GM19099 (cell line): Measurements from ENCODE around the gene AP2A1.

ENCODE experiments used
- POLR2A ChIP-seq: IDR thresholded peaks from 3 replicates; pipeline ENCODE4 v1.6.1; 2011; ENCODE audit warnings: low read depth; ENCODE audit not compliant: insufficient read length; ENCODE audit errors: extremely low read depth

AP2A1 gene

DNA sequence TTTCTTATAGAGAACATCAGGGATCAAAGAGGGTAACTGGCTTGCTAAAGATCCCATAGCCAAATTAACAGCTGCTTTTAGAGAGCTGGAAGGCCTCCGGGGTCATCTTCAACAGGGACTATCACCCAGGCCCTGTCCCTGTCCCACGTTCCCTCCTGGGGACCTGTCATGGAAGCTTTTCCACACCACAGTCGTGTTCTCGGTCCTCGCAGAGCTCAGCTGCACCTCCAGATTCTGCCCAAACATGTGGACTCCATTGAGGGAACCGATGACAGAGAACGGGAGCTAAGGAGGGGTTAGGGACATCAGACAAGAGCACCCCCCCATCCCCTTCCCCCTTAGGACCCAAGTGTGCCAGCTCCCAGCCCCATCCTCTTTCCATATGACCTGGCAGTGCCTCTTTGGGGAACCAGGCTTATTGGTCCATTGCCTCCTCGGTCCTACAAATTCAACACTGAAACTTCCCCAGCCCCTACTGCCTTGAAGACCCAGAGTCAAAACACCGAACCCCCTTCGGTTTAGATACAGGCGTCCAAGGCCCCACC lies 45.7 kb downstream of the AP2A1 start:
- TF ChIP-seq POLR2A = no peak

DNA sequence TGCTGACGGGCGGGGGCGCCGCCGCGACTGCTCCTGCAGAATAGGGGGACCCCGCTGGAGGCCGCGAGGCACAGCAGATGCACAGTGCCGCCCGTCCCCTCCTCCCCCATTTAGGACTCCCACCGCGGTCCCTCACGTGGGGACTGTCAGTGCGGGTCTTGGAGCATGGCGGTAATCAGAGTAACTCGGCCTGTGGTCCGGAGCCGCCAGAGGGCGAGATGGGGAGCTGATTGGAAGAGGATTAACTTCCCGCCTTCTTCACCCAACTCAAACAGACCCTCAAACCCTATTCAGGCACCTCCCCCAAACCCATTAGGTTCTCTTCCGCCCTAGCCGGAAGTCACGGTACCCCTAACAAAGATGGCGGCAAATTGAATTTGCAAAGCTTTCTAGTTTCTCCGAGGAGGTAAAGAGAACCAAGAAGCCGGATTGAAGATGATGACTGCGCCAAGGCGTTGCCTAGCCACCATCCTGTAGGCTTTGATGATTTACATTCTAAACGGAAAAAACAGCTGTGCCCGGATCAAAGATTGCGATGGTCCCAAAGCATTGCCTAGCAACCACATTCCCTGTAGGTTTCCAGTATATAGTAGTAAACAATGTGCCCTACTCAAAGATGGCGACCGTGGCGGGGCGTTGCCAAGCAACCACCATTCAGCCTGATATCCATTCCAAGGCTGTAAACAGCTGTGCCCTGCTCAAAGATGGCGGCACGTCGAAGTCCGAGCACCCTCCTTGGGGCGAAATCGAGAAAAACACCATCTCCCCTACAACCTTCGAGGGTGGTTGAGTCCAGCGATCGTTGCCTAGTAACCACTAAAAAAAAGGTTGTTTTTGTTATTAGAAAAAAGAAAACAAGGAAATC lies 46.4 kb downstream of the AP2A1 start, which contains the start of gene FUZ:
TSS of gene FUZ (minus strand) at position 296 of the 865 bp plus-strand sequence. CDS start at position 110, 186 bp downstream.
- peak; percentile 39 for TF ChIP-seq POLR2A

DNA sequence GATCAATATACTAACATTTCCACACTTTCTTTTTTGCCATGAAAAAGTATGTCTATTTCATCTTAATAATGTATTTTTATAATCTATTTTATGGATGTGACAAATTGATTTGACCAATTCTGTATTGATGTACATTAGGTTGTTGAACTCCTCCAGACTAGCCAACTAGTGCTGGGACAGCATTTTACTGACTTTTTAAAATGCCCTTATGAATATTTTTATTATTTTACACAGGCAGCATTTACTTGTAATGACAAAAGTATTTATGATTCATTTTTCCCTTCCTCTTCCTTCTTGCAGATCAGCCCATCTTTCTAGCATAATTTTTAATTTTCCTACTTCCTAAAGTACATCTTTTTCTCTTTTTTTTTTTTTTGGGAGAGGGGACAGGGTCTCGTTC lies 47.2 kb downstream of the AP2A1 start:
- no peak for TF ChIP-seq POLR2A

DNA sequence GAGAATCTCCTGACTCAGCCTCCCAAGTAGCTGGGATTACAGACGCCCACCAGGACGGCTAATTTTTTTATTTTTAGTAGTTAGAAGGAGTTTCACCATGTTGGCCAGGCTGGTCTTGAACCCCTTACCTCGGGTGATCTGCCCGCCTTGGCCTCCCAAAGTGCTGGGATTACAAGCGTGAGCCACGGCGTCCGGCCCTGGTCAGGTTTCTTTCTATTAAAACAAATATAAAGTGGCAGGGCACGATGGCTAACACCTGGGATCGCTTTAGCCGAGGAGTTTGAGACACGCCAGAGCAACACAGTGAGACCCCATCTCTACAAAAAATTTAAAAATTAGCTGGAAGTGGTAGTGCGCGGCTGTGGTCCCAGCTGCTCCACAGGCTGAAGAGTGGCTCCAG lies 49.8 kb downstream of the AP2A1 start:
- no peak for TF ChIP-seq POLR2A

DNA sequence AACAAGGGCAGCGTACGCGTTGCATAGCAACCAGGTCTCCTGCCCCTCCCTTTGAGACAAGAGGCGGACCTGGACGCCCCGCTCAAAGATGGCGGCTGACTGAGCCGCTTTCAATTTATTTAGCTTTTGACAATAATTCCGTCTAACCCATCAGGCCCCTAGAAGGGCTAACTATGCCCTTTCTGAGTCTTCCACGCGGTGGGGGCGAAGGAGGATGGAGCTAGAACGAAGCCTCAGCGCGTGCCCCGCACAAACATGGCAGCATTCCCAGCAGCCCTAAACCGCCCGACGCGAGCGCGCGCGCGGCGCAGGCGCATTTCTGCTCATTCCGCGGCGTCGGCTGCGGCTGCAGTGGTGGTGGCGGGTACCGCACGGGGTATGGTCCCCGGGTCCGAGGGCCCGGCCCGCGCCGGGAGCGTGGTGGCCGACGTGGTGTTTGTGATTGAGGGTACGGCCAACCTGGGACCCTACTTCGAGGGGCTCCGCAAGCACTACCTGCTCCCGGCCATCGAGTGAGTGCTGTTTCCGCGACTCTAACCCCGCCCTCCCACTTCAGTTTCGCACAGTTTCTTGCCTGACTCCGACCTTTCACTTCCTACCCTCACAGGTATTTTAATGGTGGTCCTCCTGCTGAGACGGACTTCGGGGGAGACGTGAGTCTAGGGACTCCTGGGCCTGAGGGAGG lies 51.3 kb downstream of the AP2A1 start, which contains the start of gene MED25:
TSS of gene MED25 (plus strand) at position 326 of the 685 bp plus-strand sequence. CDS start at position 379, 53 bp downstream.
- peak; percentile 78 for TF ChIP-seq POLR2A

DNA sequence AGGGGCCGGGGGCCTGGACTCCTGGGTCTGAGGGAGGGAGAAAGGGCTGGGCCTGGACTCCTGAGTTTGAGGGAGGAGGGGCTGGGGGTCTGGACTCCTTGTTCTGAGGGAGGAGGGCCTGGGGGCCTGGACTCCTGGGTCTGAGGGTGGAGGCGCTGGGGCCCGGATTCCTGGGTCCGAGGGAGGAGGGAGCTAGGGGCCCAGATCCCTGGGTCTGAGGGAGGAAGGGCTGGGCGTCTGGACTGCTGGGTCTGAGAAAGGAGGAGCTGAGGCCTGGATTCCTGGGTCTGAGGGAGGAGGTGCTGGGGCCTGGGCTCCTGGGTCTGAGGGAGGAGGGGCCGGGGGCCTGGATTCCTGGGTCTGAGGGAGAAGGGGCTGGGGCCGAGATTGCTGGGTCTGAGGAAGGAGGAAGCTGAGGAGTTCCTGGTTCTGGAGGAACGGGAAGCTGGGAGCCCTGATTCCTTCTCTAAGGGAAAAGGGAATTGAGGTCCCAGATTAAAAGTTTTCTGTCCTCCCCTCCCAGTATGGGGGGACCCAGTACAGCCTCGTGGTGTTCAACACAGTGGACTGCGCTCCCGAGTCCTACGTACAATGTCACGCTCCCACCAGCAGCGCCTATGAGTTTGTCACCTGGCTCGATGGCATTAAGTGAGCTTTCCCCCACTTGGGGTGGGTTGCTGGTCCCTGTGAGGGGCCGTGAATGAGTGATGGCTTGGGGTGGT lies 52.0 kb downstream of the AP2A1 start:
- TF ChIP-seq POLR2A = no peak

DNA sequence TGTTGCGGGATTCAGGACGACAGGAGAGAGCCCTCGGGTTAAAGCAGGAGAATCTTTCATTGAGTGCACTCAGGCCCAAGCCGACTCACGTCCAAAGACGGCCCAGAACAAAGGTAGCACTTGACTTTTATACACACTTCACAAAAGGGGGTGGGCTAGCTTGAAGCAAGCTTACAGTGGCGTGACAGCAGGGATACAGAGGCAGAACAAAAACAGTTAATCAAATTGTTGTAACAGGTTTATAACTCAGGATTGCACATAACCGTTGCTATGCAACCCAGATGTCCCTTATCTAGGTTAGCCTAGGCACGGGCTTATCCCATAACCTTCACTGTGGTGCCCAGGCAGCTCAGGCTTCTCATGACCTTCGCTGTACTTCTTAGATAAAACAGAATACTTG lies 53.3 kb downstream of the AP2A1 start:
- no peak for TF ChIP-seq POLR2A

DNA sequence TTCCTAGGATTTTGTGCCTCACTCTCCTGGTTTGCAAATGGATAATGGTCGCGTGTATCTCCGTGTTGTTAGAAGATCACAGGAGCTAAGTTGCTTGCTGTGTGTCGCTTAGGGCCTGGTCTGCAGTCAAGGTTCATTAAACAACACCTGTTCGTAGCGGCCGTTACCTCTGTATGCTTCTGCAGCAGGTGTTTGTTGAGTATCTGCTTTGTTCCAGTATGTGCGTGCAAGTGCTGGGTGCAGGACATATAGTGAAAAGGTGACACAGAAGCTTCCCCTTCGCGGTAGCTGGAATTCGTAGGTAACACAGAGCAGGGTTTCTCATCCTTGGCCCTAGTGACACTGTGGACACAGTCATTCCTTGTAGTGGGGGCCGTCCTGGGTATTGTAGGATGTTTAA lies 56.7 kb downstream of the AP2A1 start:
- TF ChIP-seq POLR2A = no peak

DNA sequence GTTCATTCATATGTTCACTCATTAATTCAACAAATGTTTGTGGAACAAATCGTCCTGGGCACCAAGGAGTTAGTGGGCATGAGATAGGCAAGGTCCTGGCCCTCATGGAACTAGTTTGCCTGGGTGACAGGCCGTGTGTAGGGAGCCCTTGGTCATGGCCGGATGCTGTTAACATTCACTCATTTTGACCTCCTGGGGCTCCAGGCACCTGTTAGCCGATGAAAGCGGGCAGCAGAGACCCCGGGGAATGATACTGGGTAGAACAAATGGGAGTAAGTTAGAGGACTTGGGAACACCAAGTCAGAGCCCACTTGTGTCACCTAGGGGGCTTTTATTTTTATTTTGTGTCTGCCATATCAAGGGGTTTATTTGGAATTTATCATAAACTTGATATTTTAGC lies 57.9 kb downstream of the AP2A1 start:
- no peak for TF ChIP-seq POLR2A

DNA sequence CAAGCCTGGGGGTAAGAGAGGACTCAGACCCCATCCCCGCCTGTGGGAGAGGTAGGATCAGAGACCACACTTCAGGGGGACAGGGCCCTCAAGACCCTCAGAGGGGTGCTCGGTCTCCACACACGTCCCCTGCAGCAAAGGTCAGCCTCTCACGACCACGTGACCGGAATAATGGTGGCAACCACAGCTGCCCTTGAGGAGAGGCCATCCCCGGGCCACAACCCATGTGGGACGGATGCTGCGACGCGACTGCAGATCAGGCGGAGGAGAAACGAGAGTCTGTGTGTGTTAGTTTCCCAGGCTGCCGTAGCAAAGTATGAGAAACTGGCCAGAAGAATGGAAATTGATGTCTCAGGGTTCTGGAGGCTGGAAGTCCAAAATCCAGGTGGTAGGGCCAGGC lies 60.2 kb downstream of the AP2A1 start:
- no peak for TF ChIP-seq POLR2A

DNA sequence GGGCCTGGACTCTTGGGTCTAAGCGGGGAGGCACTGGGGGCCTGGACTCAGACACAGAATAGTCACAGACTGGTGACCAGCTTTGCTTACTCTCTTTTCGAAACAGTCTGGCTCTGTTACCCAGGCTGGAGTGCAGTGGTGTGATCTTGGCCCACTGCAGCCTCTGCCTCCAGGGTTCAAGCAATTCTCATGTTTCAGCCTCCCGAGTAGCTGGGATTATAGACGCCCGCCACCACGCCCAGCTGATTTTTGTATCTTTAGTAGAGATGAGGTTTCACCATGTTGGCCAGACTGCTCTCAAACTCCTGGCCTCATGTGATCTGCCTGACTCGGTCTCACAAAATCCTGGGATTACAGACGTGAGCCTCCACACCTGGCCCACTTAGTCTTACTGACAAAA lies 62.4 kb downstream of the AP2A1 start:
- no peak for TF ChIP-seq POLR2A

DNA sequence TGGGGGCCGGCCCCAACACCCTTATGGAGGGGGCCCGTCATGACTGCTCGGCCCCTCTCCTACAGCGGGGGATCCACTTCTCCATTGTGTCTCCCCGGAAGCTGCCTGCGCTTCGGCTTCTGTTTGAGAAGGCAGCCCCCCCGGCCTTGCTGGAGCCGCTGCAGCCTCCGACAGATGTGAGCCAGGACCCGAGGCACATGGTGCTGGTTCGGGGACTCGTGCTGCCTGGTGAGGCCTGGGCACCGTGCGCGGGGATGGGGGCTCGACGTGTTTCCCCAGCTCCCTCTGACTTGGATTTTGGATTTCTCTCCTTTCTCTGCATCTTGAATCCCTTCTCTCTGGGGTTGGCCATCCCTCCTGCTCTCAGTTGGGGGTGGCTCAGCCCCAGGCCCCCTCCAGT lies 62.9 kb downstream of the AP2A1 start:
- no peak for TF ChIP-seq POLR2A

DNA sequence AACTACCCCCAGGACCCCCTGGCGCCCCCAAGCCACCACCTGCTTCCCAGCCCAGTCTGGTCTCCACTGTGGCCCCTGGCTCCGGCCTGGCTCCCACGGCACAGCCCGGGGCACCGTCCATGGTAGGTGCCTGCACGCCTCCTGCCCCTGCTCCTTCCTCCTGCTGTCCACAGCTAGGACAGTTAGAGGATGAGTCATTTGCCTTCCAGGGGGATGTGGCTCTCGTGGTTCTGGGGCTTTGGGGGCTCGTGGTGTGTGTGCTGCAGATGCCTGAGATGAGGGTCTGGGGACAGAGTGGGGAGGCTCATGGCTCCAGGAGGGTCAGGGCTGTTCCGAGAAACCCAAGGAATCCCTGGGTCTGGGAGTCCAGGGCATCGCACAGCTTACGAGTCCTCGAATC lies 64.0 kb downstream of the AP2A1 start:
- TF ChIP-seq POLR2A = no peak

DNA sequence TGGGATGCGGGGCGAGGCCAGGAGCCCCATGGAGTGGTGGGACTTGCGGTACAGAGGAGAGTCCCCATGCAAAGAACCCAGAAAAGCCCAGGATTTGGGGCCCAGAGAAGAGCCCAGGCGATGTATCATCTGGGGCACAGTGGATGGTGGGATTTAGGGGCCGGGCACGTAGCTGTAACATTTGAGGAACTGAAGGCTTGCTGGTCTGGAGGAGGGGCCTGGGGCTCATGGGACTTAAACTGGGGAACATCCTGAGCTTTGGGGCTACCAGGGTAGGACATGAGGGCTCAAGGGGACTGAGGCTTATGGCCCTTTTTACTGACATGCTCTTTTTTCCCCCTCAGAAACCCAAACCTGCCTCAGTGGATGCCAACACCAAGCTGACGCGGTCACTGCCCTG lies 64.8 kb downstream of the AP2A1 start:
- no peak for TF ChIP-seq POLR2A

DNA sequence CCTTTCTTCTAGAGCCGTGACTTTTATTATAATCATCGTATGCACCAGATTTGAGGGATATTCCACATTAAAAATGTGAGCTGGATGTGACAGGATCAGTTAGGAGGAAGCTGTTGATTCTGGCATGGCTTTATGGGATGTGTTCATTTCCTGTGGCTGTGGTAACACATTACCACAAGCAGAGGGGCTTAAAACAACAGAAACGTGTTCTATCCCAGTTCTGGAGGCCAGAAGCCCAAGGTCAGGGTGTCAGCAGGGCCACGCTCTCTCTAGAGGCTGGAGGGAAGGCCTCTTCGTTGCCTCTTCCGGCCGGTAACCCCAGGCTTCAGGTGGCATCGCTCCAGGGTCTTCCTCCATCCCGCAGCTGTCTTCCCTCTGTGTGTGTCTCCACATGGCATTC lies 65.8 kb downstream of the AP2A1 start:
- TF ChIP-seq POLR2A = no peak
